Panc1 (cell line): Measurements from ENCODE around the gene USP38.

Source experiments
- CTCF ChIP-seq: fragments of 450-650 bp; IDR thresholded peaks from 2 replicates; pipeline ENCODE4 v1.5.1; 2017; ENCODE audit warnings: mild to moderate bottlenecking
- REST ChIP-seq, 2 experiments: IDR thresholded peaks; 2 replicates each; pipeline ENCODE4 v1.6.1; 2011 to 2012; ENCODE audit warnings: low read depth in 2 of 2, control low read depth in 1 of 2, low read length in 1 of 2, mild to moderate bottlenecking in 1 of 2, moderate library complexity in 1 of 2; ENCODE audit not compliant: insufficient read depth in 1 of 2

- TF ChIP-seq CTCF: no peak
- TF ChIP-seq REST (IDR thresholded peaks at IDR 0.05; ENCODE audit: insufficient read depth in 1 of 2, low read depth in 2 of 2, low read length in 1 of 2): no peak
Observed at GRCh38 chr4:143199503-143199902, 14.8 kb downstream of the USP38 start.
